ENCODE measurements around the gene TMCC2. TPM values are rescaled to one million over a fixed set of nuclear protein-coding genes. Genes with fewer than 3 reads are reported as not detected.
A peak's percentile ranks its signal among the peaks of the same experiment; 100 is the strongest.

The TMCC2 gene
- total RNA-seq, 1 donor from 2014 or later: 10.6 TPM

DNA sequence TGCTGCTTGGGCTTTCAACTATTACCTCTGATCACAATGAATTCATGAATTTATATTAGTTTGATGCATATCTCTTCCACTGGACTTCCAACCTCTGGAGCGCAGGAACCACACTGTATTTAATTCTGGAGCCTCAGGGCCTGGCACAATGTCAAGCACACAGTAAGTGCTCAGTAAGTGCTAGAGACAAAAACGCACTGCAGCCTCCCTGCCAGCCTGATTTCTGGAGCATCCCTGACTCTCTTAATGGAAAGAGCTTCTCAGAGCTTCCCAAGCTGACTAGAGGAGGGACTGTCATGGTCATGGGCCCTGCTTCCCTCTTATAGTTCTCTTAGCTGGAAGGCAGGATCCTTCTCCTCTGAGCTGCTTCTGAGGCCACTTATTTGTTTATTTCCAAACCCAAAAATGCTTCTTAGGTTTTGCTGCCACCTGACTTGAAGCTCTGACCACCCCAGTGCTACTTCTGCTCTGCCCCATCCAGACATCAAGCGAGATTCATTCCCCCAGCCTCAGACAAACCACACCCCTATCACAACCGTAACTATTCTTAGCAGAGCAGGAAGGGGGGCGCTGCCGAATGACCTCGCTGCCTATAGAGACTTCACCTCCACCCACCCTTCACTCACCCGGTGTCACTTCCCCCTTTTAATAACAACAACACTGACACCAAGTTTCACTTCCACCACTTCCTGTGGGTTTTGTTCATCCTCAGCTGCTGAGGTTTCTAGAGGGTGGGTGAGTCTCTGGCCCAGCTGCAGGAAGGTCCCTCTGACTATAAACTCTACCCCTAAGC lies 60.2 kb downstream of the TMCC2 start:
- Mint-ChIP-seq H3K4me3 (ENCODE audit: unreplicated experiment) (peak overlapping the region; percentile 60), H3K9me3 (ENCODE audit: unreplicated experiment) (no peaks in the 10 kb centered on the region), H3K27me3 (ENCODE audit: low read depth, unreplicated experiment) (no peaks in the 10 kb centered on the region), H3K27ac (ENCODE audit: unreplicated experiment) (peak overlapping the region; percentile 73), H3K36me3 (ENCODE audit: low read depth, unreplicated experiment) (no peaks in the 10 kb centered on the region), H3K4me1 (ENCODE audit: low read depth, unreplicated experiment) (peaks cover 51% of the 10 kb centered on the region)
- no peaks in the 10 kb centered on the region for H4K20me1 ChIP-seq (ENCODE audit: insufficient read depth, low read length)
- TF ChIP-seq, protein P1, sequence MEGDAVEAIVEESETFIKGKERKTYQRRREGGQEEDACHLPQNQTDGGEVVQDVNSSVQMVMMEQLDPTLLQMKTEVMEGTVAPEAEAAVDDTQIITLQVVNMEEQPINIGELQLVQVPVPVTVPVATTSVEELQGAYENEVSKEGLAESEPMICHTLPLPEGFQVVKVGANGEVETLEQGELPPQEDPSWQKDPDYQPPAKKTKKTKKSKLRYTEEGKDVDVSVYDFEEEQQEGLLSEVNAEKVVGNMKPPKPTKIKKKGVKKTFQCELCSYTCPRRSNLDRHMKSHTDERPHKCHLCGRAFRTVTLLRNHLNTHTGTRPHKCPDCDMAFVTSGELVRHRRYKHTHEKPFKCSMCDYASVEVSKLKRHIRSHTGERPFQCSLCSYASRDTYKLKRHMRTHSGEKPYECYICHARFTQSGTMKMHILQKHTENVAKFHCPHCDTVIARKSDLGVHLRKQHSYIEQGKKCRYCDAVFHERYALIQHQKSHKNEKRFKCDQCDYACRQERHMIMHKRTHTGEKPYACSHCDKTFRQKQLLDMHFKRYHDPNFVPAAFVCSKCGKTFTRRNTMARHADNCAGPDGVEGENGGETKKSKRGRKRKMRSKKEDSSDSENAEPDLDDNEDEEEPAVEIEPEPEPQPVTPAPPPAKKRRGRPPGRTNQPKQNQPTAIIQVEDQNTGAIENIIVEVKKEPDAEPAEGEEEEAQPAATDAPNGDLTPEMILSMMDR (IDR thresholded peaks at IDR 0.05; ENCODE audit: insufficient read depth, low read depth, low read length): no peak
- no peak for TF ChIP-seq EZH2 (IDR thresholded peaks at IDR 0.05; ENCODE audit: insufficient read depth, low read length)
- H3K4me3 ChIP-seq (ENCODE audit: insufficient read depth, low read depth, low read length): no peak overlapping the region
- DNase-seq (ENCODE audit: low read depth): peak; percentile 20
- FAIRE-seq: no peak
- no peaks in the 10 kb centered on the region for H3K9me3 ChIP-seq (ENCODE audit: insufficient read depth, low read depth, low read length)
- H2AFZ ChIP-seq (ENCODE audit: low read depth, low read length): no peak overlapping the region
- H3K36me3 ChIP-seq (ENCODE audit: insufficient read depth, low read length): no peaks in the 10 kb centered on the region
- no peak overlapping the region for H3K27ac ChIP-seq (ENCODE audit: low read depth, low read length)
- H3K79me2 ChIP-seq (ENCODE audit: insufficient read depth, low read length): no peaks in the 10 kb centered on the region
- peaks cover 50% of the 10 kb centered on the region for H3K4me1 ChIP-seq (ENCODE audit: insufficient read depth, low read length)
- H3K27me3 ChIP-seq (ENCODE audit: insufficient read depth, low read length): no peaks in the 10 kb centered on the region
- H3K9ac ChIP-seq (ENCODE audit: low read length): no peak overlapping the region
- H3K4me2 ChIP-seq (ENCODE audit: low read length): peak overlapping the region; percentile 64

DNA sequence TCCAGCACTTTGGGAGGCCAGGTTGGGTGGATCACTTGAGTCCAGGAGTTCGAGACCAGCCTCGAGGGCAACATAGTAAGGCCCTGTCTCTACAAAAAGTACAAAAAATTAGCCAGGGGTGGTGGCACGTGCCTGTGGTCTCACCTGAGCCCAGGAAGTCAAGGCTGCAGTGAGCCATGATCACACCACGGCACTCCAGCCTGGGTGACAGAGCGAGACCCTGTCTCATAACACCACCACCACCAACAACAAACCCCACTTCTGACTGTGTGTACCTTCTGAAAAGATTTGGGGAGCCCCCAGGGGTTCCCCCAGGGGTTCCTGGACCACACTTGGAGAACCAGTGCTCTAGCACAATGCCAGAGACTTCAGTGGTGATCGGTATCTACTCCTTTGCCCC lies 63.9 kb downstream of the TMCC2 start:
- Mint-ChIP-seq H3K4me3 (ENCODE audit: unreplicated experiment) (no peak overlapping the region), H3K27me3 (ENCODE audit: low read depth, unreplicated experiment) (no peaks in the 10 kb centered on the region), H3K4me1 (ENCODE audit: low read depth, unreplicated experiment) (peaks cover 51% of the 10 kb centered on the region), H3K9me3 (ENCODE audit: unreplicated experiment) (no peaks in the 10 kb centered on the region), H3K27ac (ENCODE audit: unreplicated experiment) (no peak overlapping the region), H3K36me3 (ENCODE audit: low read depth, unreplicated experiment) (no peaks in the 10 kb centered on the region)
- DNase-seq (ENCODE audit: low read depth) (no peak), FAIRE-seq (no peak)
- H3K4me2 ChIP-seq (ENCODE audit: low read length): no peak overlapping the region
- TF ChIP-seq, protein P1 (IDR thresholded peaks at IDR 0.05; ENCODE audit: insufficient read depth, low read depth, low read length): no peak
- TF ChIP-seq EZH2 (IDR thresholded peaks at IDR 0.05; ENCODE audit: insufficient read depth, low read length): no peak
- no peaks in the 10 kb centered on the region for H3K36me3 ChIP-seq (ENCODE audit: insufficient read depth, low read length)
- no peaks in the 10 kb centered on the region for H4K20me1 ChIP-seq (ENCODE audit: insufficient read depth, low read length)
- H3K4me1 ChIP-seq (ENCODE audit: insufficient read depth, low read length): peaks cover 37% of the 10 kb centered on the region
- no peaks in the 10 kb centered on the region for H3K79me2 ChIP-seq (ENCODE audit: insufficient read depth, low read length)
- H3K9me3 ChIP-seq (ENCODE audit: insufficient read depth, low read depth, low read length): no peaks in the 10 kb centered on the region
- no peak overlapping the region for H2AFZ ChIP-seq (ENCODE audit: low read depth, low read length)
- no peak overlapping the region for H3K4me3 ChIP-seq (ENCODE audit: insufficient read depth, low read depth, low read length)
- no peak overlapping the region for H3K27ac ChIP-seq (ENCODE audit: low read depth, low read length)
- H3K9ac ChIP-seq (ENCODE audit: low read length): no peak overlapping the region
- H3K27me3 ChIP-seq (ENCODE audit: insufficient read depth, low read length): no peaks in the 10 kb centered on the region

Data from astrocyte (in vitro differentiated cells and primary cell).